NCI-H2196 (cell line): ENCODE results near the gene PITPNM3.

Experiments
- DNase-seq: peaks from one replicate; lab custom pipeline; 2025; ENCODE audit not compliant: unreplicated experiment; lab: John Stamatoyannopoulos, UW

PITPNM3 gene

DNA sequence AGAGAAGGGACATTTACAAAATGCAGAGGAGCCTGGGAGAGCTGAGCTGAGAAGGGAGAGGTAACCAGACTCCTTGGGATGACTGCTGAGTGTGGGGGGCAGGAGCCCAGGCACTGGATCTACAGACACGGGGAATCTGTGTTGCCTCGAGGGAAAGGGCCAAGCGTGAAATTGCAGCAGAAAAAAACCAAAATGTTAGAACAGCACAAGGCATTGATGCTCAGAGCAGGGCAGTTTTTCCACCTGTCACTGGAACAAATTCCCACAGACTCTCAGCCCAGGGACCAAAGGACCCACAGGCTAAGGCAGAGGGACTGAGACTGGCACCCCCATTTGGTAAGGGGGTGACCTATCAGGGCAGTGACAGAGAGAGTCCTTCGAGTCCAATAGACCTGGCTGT, 2.0 kb downstream of the PITPNM3 start:
- DNase-seq = no peak

DNA sequence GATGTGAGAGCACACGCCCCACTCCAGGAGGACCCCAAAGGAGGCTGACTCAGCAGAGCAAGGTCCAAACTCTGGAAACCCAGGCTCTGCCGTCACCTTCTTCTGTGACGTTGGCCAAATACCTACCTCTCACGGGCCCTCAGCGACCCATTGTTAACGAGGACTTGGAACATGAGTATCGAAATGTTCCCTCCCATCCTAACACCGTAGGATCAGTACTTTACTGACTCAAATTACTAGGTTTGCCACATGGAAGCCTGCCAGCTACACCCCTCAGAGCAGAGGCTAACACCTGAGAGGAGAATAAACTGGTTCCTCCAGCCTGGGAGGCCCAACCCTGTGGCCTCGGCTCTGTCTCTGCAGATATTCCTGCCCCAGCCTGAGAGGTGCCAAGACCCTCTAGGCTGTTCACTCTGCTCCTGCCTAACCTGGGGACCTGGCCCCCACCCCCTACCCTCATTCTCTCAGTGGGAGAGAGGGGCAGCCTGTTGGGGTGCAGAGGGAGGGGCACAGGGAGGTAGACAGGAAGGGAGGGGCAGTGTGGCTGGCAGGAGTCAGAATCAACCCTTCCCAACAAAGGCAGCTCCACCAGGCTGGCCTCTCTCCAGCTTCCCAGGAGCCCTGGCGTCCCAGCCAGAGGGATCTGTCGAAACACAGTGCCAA, 4.4 kb downstream of the PITPNM3 start:
- DNase-seq = peak; percentile 48

DNA sequence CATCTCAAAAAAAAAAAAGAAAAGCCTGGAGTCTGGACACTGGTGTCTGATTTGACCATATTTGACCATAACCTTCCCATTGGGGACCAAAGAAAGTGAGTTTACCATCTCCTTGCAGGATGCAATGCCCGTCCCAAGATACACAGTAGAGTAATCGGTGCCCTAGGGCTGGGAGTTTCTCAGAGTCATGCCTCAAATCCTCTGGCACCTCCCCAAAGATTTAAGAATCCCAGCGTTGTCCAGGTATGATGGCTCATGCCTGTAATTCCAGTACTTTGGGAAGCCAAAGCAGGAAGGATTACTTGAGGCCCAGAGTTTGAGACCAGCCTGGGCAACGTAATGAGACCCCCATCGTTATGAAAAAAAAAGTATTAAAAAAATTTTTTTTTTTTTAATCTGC, 5.0 kb downstream of the PITPNM3 start:
- DNase-seq = no peak

DNA sequence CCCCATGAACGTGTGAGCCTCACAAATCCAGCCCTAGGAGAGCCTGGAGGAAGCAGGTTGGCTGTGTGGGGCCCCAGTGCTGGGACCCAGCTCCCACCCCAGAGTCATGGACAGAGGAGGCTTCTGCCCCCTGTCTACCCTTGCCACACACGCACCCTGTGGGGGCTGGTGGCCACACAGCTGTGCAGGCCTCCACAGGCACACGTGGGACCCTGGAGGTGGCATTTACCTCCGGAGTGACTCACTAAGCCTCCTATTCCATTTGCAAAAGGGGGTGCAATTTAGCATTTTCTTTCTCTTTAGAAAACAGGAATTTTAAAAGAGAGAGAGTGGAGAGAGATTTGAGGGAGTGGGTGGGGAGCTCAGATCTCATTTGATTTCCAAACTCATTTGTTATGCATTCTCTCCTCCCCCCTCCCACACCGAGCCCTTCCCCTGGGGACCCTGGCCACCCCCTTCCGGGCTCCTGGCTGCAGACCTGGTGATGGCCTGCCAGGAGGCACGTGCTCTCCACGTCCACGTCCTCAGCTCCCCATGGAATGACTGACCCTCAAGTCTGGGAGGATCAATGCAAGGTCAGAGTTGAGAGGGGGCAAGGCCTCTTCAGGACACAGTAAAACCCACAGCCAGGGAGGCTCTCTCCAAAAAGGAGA, 6.8 kb downstream of the PITPNM3 start:
- DNase-seq = no peak

DNA sequence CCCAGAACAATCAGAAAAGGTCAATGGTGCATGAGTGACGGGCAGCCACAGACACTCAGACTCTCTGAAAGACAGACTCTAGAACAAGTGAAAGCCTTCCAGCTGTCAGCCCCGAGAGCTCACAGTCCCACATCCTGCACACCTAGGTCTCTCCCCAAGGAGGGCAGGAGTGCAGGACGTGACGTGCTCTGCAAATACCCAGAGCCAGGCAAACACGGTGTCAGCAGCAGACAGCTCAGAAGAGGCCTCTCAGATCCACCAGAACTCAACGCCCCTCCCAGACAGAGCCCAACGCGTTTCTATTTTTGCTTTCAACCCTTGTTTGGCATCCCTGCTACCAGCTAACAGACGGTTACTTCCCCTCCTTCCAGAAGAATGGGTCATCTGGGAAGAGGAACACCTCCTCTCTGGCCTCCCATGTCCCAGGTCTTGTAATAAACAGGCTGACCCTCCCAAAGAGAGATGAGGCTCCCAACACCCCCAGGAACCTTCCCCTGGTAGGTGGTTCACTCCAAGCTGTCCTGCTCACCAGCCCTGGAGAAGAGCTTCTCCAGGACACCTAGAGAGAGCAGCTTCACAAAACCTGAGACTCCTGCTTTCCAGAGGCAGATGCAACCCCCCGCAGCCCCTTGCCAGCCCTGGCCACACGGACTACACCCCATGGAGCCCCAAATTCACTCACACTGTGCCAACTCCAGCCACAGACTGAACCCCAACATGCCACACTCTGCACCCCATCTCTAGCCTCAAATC, 7.6 kb downstream of the PITPNM3 start:
- no peak for DNase-seq

DNA sequence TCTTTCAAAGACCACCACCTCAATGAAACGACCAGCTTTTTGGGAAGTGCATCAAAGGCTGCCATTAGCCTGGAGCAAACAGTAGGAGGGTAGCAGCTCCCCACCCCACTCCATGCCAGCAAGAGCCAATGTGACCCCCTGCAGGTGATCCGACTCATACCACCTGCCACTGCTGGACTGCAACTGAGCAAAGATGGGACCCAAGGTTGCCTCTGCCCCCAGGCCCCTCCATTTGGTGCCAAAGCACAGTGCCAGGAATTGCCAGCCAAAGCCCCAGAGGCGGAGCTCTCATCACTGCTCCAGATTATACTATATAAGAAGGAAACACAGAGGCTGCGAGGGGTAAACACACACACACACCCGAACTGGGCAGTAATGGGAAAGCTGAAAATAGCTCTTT, 8.3 kb downstream of the PITPNM3 start:
- no peak for DNase-seq

DNA sequence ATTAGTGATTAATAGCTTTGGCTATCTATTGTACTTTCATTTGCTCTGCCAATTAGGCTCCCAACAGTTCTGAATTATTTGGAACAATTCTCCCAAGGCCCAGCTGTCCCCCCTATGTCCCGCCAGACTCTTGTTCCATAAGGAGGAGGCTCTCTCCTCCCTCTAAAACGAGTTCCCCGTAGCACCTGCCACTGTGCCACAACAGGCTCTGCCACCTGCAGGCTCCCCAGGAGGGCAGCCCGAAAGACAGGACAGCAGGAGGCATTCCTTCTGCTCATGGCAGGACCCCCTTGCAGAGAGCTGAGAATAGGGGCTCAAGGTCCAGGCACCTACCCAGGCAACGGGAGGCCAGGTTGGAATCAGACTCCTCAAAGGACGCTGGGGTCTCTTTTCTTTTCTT, 9.0 kb downstream of the PITPNM3 start:
- no peak for DNase-seq

DNA sequence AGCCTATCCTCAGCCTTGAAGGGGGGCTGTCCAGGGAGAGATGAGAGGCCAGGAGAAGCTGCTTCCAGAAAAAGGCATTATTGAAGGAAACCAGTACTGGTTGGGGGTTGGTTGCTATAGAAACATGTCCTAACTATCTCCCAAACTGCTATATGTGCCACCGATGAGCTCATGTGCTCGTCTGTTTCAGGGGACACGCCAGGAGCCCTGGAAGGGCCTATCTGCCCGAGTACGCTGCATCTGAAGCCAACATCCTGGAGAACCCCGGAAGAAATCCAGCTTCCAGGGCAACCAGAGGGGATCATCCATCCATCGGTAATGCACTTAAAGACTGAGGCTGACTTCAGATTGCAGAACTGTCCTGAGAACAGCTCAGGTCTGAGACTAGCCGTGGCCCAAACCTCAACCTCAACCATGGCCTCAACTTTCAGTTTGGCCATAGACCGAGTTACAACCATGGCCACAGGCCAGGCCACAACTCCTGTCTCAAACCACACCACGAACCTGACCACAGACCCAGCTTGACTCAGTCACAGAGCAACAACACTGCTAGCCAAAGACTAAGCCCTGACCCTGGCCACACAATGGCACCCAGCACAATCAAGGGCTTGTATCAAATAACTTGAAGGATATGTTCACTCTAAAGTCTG, 10.2 kb downstream of the PITPNM3 start:
- DNase-seq = no peak

DNA sequence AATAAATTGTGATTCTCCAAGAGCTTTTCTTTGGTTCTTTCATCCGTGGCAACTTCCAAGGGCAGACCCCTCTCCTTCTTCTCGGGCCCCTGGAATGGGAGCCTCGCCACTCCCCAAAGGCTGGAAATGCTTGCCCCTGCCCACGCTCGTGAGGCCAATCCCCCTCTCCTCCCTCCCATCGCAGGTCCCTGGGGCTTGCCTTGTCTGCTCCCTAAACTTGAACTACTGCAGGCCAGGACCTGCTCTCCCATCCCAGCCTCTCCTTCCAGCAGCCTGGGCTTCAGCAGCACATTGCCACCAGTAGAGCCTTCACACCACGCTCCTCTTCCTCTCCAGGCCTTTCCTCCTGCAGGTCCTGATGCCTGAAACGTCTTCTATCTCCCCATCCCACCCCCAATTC, 11.1 kb downstream of the PITPNM3 start:
- no peak for DNase-seq

DNA sequence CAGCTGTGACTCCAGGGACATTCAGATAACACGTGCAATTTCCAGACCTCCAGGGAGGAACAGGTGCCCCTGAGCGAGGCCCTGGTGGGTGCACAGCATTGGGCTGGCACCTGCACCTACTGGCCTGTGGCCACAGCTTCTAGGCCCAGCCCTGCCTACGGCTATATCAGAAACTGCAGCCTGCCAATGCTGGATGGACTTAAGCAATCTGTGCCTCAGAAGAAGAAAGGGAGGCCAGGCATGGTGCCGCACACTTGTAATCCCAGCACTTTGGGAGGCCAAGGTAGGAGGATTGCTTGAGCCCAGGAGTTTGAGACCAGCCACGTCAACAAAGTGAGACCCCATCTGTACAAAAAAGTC, 12.4 kb downstream of the PITPNM3 start:
- DNase-seq = no peak

DNA sequence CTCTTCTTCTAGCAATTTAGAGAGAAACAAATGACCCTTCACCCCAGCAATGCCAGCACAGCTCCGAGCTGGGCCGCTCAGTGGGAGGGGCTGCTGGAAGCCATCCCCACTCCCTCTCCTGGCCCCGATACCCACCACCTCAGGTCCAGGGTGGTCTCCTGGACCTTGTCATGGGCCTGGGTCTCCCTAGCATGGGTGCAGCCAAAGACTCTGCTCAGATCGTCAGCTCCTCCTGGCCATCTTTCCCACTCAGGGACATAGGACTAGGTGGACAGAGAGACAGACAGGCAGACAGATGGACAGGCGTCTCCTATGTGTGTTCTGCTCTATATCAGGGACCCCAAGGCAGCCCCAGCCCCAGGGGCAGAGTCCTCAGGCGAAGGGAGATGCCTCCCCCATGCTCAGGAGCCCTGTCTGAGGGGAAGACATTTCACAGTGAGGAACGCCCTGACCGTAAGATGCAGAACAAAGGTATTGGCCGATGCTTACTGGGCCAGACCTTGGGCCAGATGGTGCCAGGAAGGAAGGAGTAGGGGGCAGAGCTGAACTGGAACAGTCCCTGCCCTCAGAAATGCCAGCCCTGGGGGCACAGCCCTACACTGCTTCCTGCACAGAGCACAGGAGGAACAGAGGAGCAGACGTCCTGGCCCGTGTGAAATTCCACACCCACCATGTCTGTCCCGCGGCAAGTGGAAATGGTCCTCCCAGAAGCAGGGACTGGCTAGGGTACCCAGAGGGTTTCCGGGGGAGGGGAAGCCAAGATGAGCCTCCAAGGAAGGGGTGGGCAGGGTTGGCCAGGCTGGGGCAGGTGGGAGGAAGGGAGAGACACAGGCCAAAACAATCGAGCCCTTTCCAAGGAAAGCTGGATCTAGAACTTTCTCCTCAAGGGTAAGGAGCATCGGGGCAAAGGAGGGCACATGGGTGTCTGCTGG, 13.0 kb downstream of the PITPNM3 start:
- DNase-seq = no peak

DNA sequence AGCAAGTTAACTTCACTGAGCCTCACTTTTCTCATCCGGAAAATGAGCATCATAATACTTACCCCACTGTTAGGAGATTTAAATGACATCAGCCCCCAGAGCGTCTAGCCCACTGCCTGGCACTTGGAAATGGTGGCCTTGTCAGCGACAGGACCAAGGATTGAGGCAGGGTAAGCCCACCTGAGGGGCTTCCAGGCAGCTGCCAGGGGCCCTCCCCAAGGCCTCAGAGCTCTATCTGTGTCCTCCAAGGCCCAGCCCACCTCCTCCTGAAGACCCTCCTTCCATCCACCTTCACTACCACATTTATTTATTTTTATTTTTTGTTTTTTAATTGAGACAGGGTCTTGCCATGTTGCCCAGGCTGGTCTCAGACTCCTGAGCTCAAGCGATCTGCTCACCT, 13.8 kb downstream of the PITPNM3 start:
- no peak for DNase-seq

DNA sequence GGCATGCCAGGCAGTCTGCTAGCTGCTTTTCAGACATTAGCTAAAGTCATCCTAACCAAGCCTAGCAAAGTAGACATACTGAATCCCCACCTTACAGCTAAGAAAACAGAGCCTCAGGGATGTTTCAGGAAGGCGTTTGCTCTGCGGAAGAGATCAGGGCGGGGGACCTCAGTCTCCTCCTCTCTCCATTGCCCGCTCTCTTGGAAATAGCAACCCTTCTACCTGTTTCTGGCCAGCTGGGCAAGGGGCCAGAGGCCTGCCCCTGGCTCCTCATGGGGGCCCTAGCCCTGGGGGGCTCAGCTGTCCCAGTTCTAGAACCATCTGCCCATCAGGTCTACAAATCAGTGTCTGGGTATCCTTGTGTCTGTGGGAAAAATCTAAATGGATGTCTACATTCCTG, 14.5 kb downstream of the PITPNM3 start:
- DNase-seq = no peak

DNA sequence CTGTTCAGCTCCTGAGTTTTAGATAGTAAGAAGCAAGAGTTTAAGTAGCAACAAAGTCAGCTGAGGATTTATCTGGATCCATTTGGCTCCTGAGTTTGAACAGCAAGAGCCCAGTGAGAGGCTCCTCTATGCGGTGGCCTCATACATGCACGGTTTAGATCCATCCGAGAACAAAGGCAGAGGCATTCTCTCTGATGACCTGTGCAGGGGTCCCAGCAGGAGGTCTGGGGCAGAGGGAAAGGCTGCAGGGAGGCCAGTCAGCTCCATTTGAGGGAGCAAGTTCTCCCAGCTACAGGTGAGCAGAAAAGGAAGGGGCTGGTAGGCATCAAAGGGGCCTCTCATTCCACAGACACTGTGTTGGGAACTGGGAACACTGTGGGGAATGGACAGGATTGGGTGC, 16.5 kb downstream of the PITPNM3 start:
- no peak for DNase-seq

DNA sequence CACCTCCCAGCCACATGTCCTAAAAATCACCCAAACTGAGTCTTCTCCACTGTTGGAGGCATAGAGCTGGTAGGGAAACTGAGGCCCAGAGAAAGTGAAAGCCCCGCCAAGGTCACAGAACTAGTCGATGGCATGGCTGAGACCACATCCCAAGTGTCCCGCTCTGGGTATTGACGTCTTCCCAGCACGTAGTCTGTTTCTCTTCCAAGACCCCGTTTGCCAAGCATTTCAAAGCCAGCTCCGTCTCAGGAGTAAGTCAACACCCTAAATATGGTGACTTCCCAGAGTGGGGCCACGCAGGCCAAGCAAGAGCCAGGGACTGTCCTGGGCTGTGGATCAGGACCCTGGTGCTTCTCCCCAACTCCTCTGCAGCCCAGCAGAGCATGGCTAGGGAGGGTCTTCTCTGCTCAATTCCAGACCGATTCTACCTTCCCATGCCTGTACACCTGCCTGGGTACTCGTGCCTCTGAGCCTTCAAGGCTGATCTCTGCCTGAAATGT, 19.7 kb downstream of the PITPNM3 start:
- DNase-seq = no peak

DNA sequence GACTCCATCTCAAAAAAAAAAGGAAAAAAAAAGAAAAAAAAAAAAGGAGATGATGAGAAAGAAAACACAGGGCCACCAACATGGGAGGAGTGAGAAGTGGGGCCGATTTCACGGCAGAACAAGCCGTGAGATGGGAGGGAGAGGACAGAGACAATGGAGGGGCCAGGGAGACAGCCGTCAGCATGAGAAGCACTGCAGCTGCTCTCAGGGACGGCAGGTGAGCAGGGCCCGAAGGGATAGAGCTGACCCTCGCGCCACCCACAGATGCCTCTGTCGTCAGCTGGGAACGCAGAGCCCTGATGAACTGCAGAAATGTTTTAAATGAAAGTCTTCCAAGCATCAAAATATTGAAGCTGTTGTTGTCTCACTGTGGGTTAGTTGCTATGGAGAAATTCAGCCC, 20.3 kb downstream of the PITPNM3 start:
- DNase-seq = no peak

DNA sequence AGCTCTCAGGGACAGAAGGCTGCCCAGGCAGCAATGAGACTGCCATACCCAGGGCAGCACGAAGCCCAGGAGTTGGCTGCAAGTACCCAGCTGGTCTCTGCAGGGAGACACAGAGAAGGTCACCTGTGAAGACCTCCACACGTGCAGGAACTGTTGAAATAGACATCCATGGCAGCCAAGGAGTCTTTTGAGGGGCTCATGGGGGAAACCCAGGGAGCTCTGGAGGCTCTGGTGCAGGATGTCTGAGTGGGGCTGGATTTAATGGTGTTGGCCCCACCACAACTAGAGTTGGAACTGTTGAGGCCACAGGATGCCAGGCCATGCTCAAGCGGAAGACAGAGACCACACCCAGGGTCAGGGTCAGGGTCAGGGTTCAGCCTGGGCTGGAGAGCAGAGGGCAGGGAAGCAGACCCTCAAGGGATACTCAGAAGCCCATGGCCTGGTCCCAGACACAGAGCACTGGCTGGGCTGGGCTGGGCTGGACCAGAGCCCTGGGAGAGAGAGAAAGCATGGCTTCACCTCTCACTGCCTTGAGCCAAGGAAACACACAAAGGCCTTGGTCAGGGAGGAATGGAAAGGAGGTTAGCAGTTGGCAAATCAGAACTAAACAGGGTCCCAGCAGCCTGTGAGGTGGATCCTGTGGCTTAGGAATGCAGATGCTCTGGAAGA, 21.4 kb downstream of the PITPNM3 start:
- no peak for DNase-seq

DNA sequence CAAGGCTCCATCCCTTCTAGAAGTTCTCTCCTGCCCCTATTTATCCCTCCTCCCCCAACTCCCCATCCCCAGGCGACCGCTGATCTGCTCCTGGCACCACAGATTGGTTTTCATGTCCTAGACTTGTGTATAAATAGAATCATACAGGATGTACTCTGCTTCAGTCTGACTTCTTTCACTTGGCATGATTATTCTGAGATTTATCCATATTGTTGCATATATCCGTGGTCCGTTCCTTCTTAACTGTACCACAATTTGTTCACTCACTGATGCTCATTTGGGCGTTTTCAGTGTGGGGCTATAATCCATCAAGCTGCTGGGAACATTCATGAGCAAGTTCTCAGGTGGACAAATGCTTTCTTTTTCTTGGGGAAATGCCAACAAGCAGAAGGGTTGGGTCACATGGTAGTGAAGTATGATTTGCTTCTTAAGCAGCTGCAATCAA, 23.9 kb downstream of the PITPNM3 start:
- DNase-seq = no peak

DNA sequence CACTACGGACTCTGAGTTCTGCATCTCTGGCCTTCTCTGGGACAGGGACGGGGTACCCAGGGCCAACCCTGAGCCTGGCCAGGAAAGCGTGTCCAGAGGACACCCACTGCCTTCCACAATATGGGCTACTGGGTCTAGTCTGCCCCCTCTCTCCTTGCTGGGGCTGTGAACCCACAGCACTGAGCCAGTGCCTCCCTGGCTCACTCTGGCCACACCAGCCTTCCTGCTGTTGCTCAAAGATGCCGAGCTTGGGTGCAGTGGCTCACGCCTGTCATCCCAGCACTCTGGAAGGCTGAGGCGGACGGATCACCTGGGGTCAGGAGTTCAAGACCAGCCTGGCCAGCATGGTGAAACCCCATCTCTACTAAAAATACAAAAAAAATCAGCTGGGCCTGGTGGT, 24.8 kb downstream of the PITPNM3 start:
- DNase-seq = no peak

DNA sequence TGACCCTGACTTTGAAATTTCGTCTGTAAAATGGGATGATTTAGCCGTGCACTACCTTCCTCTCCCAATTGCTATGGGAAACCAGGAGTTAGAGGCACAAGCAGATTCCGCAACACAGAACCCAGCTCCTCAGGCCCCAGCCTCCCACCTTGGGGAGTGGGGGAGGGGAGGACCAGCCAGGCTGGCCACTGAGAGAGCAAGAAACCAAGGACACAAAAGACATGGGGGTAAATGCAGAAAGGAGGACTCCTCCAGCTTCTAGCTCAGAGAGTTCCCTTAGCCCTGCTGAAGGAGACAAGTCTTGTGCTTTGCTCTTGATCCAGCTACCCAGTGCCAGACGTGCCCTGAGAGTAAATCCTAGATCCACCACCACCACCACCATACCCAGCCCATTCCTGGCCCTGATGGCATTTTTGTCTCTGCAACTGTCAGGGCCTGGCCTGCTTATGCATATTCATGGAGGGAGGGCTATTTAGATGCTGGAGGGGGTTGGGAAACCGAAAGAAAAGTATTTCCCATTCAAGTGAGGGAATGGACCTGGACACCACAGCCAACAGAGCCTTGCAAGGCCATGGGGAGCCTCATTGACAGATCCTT, 25.9 kb downstream of the PITPNM3 start:
- DNase-seq = no peak
